Measurements from ENCODE around the gene RAN.

- TF ChIP-seq CTCF (IDR thresholded peaks at IDR 0.05): no peak
- TF ChIP-seq POLR2AphosphoS5 (IDR thresholded peaks at IDR 0.05): no peak
These were observed 33.4 kb upstream of the RAN start for GRCh38 chr12:130838284-130838950.

Measured in stomach (tissue), 4 donors.